ENCODE measurements around the gene B3GALT2.
A peak's percentile ranks its signal among the peaks of the same experiment; 100 is the strongest.

The B3GALT2 gene

GRCh38 chr1:193181985-193182384 is 4.4 kb downstream of the B3GALT2 start:
- peak; percentile 49 for DNase-seq

GRCh38 chr1:193181536-193181935 is 4.9 kb downstream of the B3GALT2 start:
- DNase-seq: no peak

- no peak for DNase-seq
Measured at GRCh38 chr1:193179094-193179493, 7.3 kb downstream of the B3GALT2 start.

- peak; percentile 92 for DNase-seq
Measured at GRCh38 chr1:193176788-193177187, 9.6 kb downstream of the B3GALT2 start.

GRCh38 chr1:193176113-193176512 is 10.3 kb downstream of the B3GALT2 start:
- peak; percentile 13 for DNase-seq

- no peak for DNase-seq
Measured at GRCh38 chr1:193157360-193157759, 29.1 kb downstream of the B3GALT2 start.

GRCh38 chr1:193156822-193157142 is 29.6 kb downstream of the B3GALT2 start:
- DNase-seq: no peak

- no peak for DNase-seq
Measured at GRCh38 chr1:193156117-193156821, 30.1 kb downstream of the B3GALT2 start.

GRCh38 chr1:193144999-193145398 is 41.4 kb downstream of the B3GALT2 start:
- DNase-seq: no peak

- DNase-seq: no peak
Measured at GRCh38 chr1:193144361-193144938, 42.0 kb downstream of the B3GALT2 start.

GRCh38 chr1:193143285-193143684 is 43.1 kb downstream of the B3GALT2 start:
- peak; percentile 19 for DNase-seq

- no peak for DNase-seq
Measured at GRCh38 chr1:193142409-193142808, 44.0 kb downstream of the B3GALT2 start.

GRCh38 chr1:193141804-193142203 is 44.6 kb downstream of the B3GALT2 start:
- no peak for DNase-seq

- no peak for DNase-seq
Measured at GRCh38 chr1:193140254-193140653, 46.2 kb downstream of the B3GALT2 start.

- no peak for DNase-seq
Measured at GRCh38 chr1:193131266-193131860, 55.0 kb downstream of the B3GALT2 start.

Data from NCI-H146 (cell line).